ENCODE measurements around the gene NTPCR. TPM values are rescaled to one million over a fixed set of nuclear protein-coding genes. Genes with fewer than 3 reads are reported as not detected.

The NTPCR gene
- total and polyA plus RNA-seq, 4 donors: 30.8 to 51.6 (median 39.4) TPM

- H3K9me3 ChIP-seq (ENCODE audit: control insufficient read depth in 4 of 4, insufficient read depth in 3 of 4, low read length in 3 of 4): no peaks in the 10 kb centered on the region
- H3K27ac ChIP-seq (ENCODE audit: low read depth in 1 of 2, low read length in 1 of 2): no peak overlapping the region
- DNase-seq: no peak
- no peaks in the 10 kb centered on the region for H3K27me3 ChIP-seq (ENCODE audit: control insufficient read depth in 3 of 3, insufficient read depth in 3 of 3, low read length in 2 of 3)
- no peak for TF ChIP-seq CTCF (IDR thresholded peaks at IDR 0.05; ENCODE audit: control extremely low read depth, extremely low read depth)
- 96 to 97% methylated on average over 14 of the region's 14 CpGs for WGBS, 2 donors
- no peak for ATAC-seq (ENCODE audit: insufficient read depth, low FRiP score)
- no peak overlapping the region for H3K4me3 ChIP-seq
- H3K4me1 ChIP-seq (ENCODE audit: control insufficient read depth in 5 of 5, insufficient read depth in 5 of 5, low read length in 5 of 5): peaks cover 0 to 25% (median 4%) of the 10 kb centered on the region in 5 donors
- H3K9ac ChIP-seq (ENCODE audit: insufficient read depth in 1 of 2, low read length in 2 of 2): no peak overlapping the region
- H3K36me3 ChIP-seq (ENCODE audit: control insufficient read depth in 4 of 4, insufficient read depth in 4 of 4, low read length in 4 of 4): peaks cover 0 to 5% (median 1%) of the 10 kb centered on the region in 4 donors
Observed at GRCh38 chr1:232983375-232983774, 33.0 kb downstream of the NTPCR start.

- Histone ChIP-seq H3K27ac (ENCODE audit: low read depth in 1 of 2, low read length in 1 of 2) (no peak overlapping the region), H3K4me1 (ENCODE audit: control insufficient read depth in 5 of 5, insufficient read depth in 5 of 5, low read length in 5 of 5) (peaks cover 0 to 24% (median 4%) of the 10 kb centered on the region in 5 donors), H3K9ac (ENCODE audit: insufficient read depth in 1 of 2, low read length in 2 of 2) (no peak overlapping the region), H3K4me3 (no peak overlapping the region), H3K27me3 (ENCODE audit: control insufficient read depth in 3 of 3, insufficient read depth in 3 of 3, low read length in 2 of 3) (no peaks in the 10 kb centered on the region), H3K36me3 (ENCODE audit: control insufficient read depth in 4 of 4, insufficient read depth in 4 of 4, low read length in 4 of 4) (peaks cover 0 to 5% (median 1%) of the 10 kb centered on the region in 4 donors), H3K9me3 (ENCODE audit: control insufficient read depth in 4 of 4, insufficient read depth in 3 of 4, low read length in 3 of 4) (no peaks in the 10 kb centered on the region)
- ATAC-seq (ENCODE audit: insufficient read depth, low FRiP score) (no peak), DNase-seq (no peak)
- 92 to 94% methylated on average over 25 of the region's 25 CpGs for WGBS, 2 donors
- no peak for TF ChIP-seq CTCF (IDR thresholded peaks at IDR 0.05; ENCODE audit: control extremely low read depth, extremely low read depth)
Observed at GRCh38 chr1:232983817-232984567, 33.6 kb downstream of the NTPCR start.

GRCh38 chr1:232984577-232985425 lies 34.4 kb downstream of the NTPCR start:
- Histone ChIP-seq H3K9ac (ENCODE audit: insufficient read depth in 1 of 2, low read length in 2 of 2) (no peak overlapping the region), H3K4me3 (no peak overlapping the region), H3K27me3 (ENCODE audit: control insufficient read depth in 3 of 3, insufficient read depth in 3 of 3, low read length in 2 of 3) (no peaks in the 10 kb centered on the region), H3K36me3 (ENCODE audit: control insufficient read depth in 4 of 4, insufficient read depth in 4 of 4, low read length in 4 of 4) (peaks cover 0 to 3% (median 0%) of the 10 kb centered on the region in 4 donors), H3K27ac (ENCODE audit: low read depth in 1 of 2, low read length in 1 of 2) (no peak overlapping the region), H3K9me3 (ENCODE audit: control insufficient read depth in 4 of 4, insufficient read depth in 3 of 4, low read length in 3 of 4) (no peaks in the 10 kb centered on the region), H3K4me1 (ENCODE audit: control insufficient read depth in 5 of 5, insufficient read depth in 5 of 5, low read length in 5 of 5) (peaks cover 0 to 19% (median 0%) of the 10 kb centered on the region in 5 donors)
- TF ChIP-seq CTCF (IDR thresholded peaks at IDR 0.05; ENCODE audit: control extremely low read depth, extremely low read depth): no peak
- no peak for DNase-seq
- no peak for ATAC-seq (ENCODE audit: insufficient read depth, low FRiP score)
- 93 to 94% methylated on average over 10 of the region's 10 CpGs for WGBS, 2 donors

Data from lung (tissue), 12 donors.